WTC11 (cell line): ENCODE results near the gene MINDY1. TPM values are rescaled to one million over a fixed set of nuclear protein-coding genes. Genes with fewer than 3 reads are reported as not detected.

ENCODE experiments used
- CBFB ChIP-seq: sonication (generic); formaldehyde crosslinking; IDR thresholded peaks from 2 replicates; pipeline ENCODE4 v1.8.1; 2022; ENCODE audit warnings: mild to moderate bottlenecking, low read depth, missing genetic modification reagents
- FOXJ3 ChIP-seq: sonication (generic); formaldehyde crosslinking; IDR thresholded peaks from 2 replicates; pipeline ENCODE4 v1.9.0; 2021; ENCODE audit warnings: missing genetic modification reagents, mild to moderate bottlenecking, borderline replicate concordance
- GTF2I ChIP-seq: fragments of 250-450 bp; sonication (Bioruptor Pico); conservative IDR thresholded peaks from 2 replicates; pipeline ENCODE4 v1.4.0; 2021; ENCODE audit warnings: mild to moderate bottlenecking
- HMGA2 ChIP-seq: fragments of 250-450 bp; sonication (Bioruptor Pico); IDR thresholded peaks from 2 replicates; pipeline ENCODE4 v1.4.0; 2021; ENCODE audit warnings: mild to moderate bottlenecking, moderate library complexity
- IRF2 ChIP-seq: sonication (generic); formaldehyde crosslinking; IDR thresholded peaks from 2 replicates; pipeline ENCODE4 v1.8.0; 2022; ENCODE audit warnings: low read depth, missing genetic modification reagents, borderline replicate concordance
- JAZF1 ChIP-seq: fragments of 250-450 bp; sonication (Bioruptor Pico); IDR thresholded peaks from 2 replicates; pipeline ENCODE4 v1.9.0; 2021; ENCODE audit warnings: moderate library complexity, mild to moderate bottlenecking, inconsistent platforms
- JUN ChIP-seq: sonication (generic); formaldehyde crosslinking; IDR thresholded peaks from 2 replicates; pipeline ENCODE4 v1.8.0; 2023; ENCODE audit warnings: mild to moderate bottlenecking, missing genetic modification reagents
- MXD4 ChIP-seq: fragments of 250-450 bp; sonication (Bioruptor Pico); IDR thresholded peaks from 2 replicates; pipeline ENCODE4 v1.8.0; 2021; ENCODE audit warnings: mild to moderate bottlenecking, moderate library complexity, borderline replicate concordance
- NFYB ChIP-seq: sonication (generic); formaldehyde crosslinking; conservative IDR thresholded peaks from 2 replicates; pipeline ENCODE4 v1.8.0; 2022; ENCODE audit warnings: low read depth, missing genetic modification reagents
- NR1H2 ChIP-seq: sonication (generic); formaldehyde crosslinking; IDR thresholded peaks from 2 replicates; pipeline ENCODE4 v1.9.0; 2021; ENCODE audit warnings: mild to moderate bottlenecking, moderate library complexity, missing genetic modification reagents
- NR2C2 ChIP-seq: sonication (generic); formaldehyde crosslinking; IDR thresholded peaks from 2 replicates; pipeline ENCODE4 v1.8.0; 2022; ENCODE audit warnings: mild to moderate bottlenecking, missing genetic modification reagents
- NR3C1 ChIP-seq: sonication (generic); formaldehyde crosslinking; conservative IDR thresholded peaks from 2 replicates; pipeline ENCODE4 v1.8.1; 2023; ENCODE audit warnings: low read depth, mild to moderate bottlenecking, missing genetic modification reagents
- PRRX2 ChIP-seq: fragments of 250-450 bp; sonication (Bioruptor Pico); IDR thresholded peaks from 2 replicates; pipeline ENCODE4 v1.8.0; 2021; ENCODE audit warnings: mild to moderate bottlenecking
- RORB ChIP-seq: fragments of 250-450 bp; sonication (Bioruptor Pico); IDR thresholded peaks from 2 replicates; pipeline ENCODE4 v1.9.0; 2021; ENCODE audit warnings: mild to moderate bottlenecking
- SOX15 ChIP-seq: fragments of 250-450 bp; sonication (Bioruptor Pico); IDR thresholded peaks from 2 replicates; pipeline ENCODE4 v1.9.0; 2021; ENCODE audit warnings: mild to moderate bottlenecking
- TCF7 ChIP-seq: sonication (generic); formaldehyde crosslinking; IDR thresholded peaks from 2 replicates; pipeline ENCODE4 v1.8.0; 2022; ENCODE audit warnings: mild to moderate bottlenecking, low read depth, missing genetic modification reagents, moderate library complexity
- TEAD4 ChIP-seq: sonication (generic); formaldehyde crosslinking; IDR thresholded peaks from 2 replicates; pipeline ENCODE4 v1.8.0; 2022; ENCODE audit warnings: mild to moderate bottlenecking, missing genetic modification reagents
- ZNF138 ChIP-seq: sonication (generic); formaldehyde crosslinking; conservative IDR thresholded peaks from 2 replicates; pipeline ENCODE4 v1.8.1; 2022; ENCODE audit warnings: mild to moderate bottlenecking, moderate library complexity, missing genetic modification reagents
- ZNF219 ChIP-seq: sonication (generic); formaldehyde crosslinking; IDR thresholded peaks from 2 replicates; pipeline ENCODE4 v1.8.0; 2023; ENCODE audit warnings: missing genetic modification reagents, mild to moderate bottlenecking, borderline replicate concordance
- ZNF317 ChIP-seq: sonication (generic); formaldehyde crosslinking; IDR thresholded peaks from 2 replicates; pipeline ENCODE4 v1.8.1; 2023; ENCODE audit warnings: low read depth, mild to moderate bottlenecking, moderate library complexity, missing genetic modification reagents, borderline replicate concordance
- total RNA-seq: library from RNA; stranded (reverse); gene quantifications from 3 replicates; pipeline ENCODE4 v1.2.3, GENCODE V29; 2021
- TF ChIP-seq, protein P1 (sequence below): fragments of 250-450 bp; sonication (Bioruptor Pico); IDR thresholded peaks from 2 replicates; pipeline ENCODE4 v1.9.0; 2021; ENCODE audit warnings: mild to moderate bottlenecking
- TF ChIP-seq, protein P2 (sequence below): sonication (generic); formaldehyde crosslinking; IDR thresholded peaks from 2 replicates; pipeline ENCODE4 v1.8.0; 2022; ENCODE audit warnings: missing genetic modification reagents
- TF ChIP-seq, protein P3 (sequence below): fragments of 250-450 bp; sonication (Bioruptor Pico); IDR thresholded peaks from 2 replicates; pipeline ENCODE4 v1.9.0; 2021; ENCODE audit warnings: mild to moderate bottlenecking, borderline replicate concordance
- TF ChIP-seq, protein P4 (sequence below): fragments of 250-450 bp; sonication (Bioruptor Pico); IDR thresholded peaks from 2 replicates; pipeline ENCODE4 v1.9.0; 2021; ENCODE audit warnings: mild to moderate bottlenecking
- TF ChIP-seq, protein P5 (sequence below): sonication (generic); formaldehyde crosslinking; IDR thresholded peaks from 2 replicates; pipeline ENCODE4 v1.8.1; 2023; ENCODE audit warnings: mild to moderate bottlenecking, missing genetic modification reagents
- TF ChIP-seq, protein P6 (sequence below): sonication (generic); formaldehyde crosslinking; IDR thresholded peaks from 2 replicates; pipeline ENCODE4 v1.8.1; 2022; ENCODE audit warnings: low read depth, missing genetic modification reagents, borderline replicate concordance

The MINDY1 gene
- total RNA-seq, 1 experiment from 2014 or later, result 10.1 TPM

DNA sequence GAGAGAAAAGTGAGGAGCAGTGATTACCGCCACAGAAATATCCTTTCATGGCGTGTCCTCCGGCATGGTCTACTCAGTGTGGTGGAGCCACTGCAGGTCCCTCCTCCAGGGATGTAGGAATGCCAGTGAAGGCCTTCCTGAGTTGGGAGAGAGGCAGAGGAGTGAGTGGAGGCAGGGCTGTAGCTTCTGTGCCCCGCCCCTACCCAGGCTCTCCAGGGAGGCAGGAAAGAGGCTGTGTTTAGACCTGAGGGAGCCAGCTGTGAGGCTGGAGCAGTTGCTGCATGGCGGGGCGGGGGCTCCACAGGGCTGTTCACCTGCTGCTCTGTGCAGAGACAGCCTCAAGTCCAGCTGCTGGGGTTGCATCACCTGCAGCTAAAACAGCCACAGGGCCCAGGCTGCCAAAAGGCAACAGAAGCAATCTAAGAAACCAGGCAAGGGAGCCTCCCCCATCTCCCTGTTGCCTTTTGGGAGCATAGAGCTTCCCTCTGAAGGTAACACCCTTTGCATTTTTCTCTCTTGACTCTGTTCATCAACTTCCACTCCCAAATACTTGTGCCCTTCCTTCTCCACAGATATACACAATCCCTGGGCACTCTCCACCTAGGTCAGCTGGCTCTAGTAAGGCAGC is 25.4 kb downstream of the MINDY1 start (continued):
- no peak for TF ChIP-seq SOX15 (CRISPR knock-in tag)
- no peak for TF ChIP-seq NR2C2
- TF ChIP-seq TEAD4, result no peak
- no peak for TF ChIP-seq MXD4 (CRISPR knock-in tag)
- TF ChIP-seq ZNF138 (CRISPR knock-in tag), result no peak
- TF ChIP-seq GTF2I (CRISPR knock-in tag), result no peak
- TF ChIP-seq RORB (CRISPR knock-in tag), result no peak
- TF ChIP-seq FOXJ3 (CRISPR knock-in tag), result no peak
- TF ChIP-seq, protein P1, sequence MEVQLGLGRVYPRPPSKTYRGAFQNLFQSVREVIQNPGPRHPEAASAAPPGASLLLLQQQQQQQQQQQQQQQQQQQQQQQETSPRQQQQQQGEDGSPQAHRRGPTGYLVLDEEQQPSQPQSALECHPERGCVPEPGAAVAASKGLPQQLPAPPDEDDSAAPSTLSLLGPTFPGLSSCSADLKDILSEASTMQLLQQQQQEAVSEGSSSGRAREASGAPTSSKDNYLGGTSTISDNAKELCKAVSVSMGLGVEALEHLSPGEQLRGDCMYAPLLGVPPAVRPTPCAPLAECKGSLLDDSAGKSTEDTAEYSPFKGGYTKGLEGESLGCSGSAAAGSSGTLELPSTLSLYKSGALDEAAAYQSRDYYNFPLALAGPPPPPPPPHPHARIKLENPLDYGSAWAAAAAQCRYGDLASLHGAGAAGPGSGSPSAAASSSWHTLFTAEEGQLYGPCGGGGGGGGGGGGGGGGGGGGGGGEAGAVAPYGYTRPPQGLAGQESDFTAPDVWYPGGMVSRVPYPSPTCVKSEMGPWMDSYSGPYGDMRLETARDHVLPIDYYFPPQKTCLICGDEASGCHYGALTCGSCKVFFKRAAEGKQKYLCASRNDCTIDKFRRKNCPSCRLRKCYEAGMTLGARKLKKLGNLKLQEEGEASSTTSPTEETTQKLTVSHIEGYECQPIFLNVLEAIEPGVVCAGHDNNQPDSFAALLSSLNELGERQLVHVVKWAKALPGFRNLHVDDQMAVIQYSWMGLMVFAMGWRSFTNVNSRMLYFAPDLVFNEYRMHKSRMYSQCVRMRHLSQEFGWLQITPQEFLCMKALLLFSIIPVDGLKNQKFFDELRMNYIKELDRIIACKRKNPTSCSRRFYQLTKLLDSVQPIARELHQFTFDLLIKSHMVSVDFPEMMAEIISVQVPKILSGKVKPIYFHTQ, result no peak
- TF ChIP-seq NR3C1, result no peak
- TF ChIP-seq NFYB (CRISPR knock-in tag), result no peak
- TF ChIP-seq NR1H2, result no peak
- no peak for TF ChIP-seq ZNF219 (CRISPR knock-in tag)
- no peak for TF ChIP-seq HMGA2 (CRISPR knock-in tag)
- TF ChIP-seq CBFB, result no peak
- TF ChIP-seq PRRX2 (CRISPR knock-in tag), result no peak
- no peak for TF ChIP-seq JAZF1
- TF ChIP-seq, protein P2, sequence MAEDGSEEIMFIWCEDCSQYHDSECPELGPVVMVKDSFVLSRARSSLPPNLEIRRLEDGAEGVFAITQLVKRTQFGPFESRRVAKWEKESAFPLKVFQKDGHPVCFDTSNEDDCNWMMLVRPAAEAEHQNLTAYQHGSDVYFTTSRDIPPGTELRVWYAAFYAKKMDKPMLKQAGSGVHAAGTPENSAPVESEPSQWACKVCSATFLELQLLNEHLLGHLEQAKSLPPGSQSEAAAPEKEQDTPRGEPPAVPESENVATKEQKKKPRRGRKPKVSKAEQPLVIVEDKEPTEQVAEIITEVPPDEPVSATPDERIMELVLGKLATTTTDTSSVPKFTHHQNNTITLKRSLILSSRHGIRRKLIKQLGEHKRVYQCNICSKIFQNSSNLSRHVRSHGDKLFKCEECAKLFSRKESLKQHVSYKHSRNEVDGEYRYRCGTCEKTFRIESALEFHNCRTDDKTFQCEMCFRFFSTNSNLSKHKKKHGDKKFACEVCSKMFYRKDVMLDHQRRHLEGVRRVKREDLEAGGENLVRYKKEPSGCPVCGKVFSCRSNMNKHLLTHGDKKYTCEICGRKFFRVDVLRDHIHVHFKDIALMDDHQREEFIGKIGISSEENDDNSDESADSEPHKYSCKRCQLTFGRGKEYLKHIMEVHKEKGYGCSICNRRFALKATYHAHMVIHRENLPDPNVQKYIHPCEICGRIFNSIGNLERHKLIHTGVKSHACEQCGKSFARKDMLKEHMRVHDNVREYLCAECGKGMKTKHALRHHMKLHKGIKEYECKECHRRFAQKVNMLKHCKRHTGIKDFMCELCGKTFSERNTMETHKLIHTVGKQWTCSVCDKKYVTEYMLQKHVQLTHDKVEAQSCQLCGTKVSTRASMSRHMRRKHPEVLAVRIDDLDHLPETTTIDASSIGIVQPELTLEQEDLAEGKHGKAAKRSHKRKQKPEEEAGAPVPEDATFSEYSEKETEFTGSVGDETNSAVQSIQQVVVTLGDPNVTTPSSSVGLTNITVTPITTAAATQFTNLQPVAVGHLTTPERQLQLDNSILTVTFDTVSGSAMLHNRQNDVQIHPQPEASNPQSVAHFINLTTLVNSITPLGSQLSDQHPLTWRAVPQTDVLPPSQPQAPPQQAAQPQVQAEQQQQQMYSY, result no peak
- TF ChIP-seq JUN, result no peak
- no peak for TF ChIP-seq TCF7 (CRISPR knock-in tag)
- TF ChIP-seq IRF2 (CRISPR knock-in tag), result no peak
- TF ChIP-seq, protein P3, sequence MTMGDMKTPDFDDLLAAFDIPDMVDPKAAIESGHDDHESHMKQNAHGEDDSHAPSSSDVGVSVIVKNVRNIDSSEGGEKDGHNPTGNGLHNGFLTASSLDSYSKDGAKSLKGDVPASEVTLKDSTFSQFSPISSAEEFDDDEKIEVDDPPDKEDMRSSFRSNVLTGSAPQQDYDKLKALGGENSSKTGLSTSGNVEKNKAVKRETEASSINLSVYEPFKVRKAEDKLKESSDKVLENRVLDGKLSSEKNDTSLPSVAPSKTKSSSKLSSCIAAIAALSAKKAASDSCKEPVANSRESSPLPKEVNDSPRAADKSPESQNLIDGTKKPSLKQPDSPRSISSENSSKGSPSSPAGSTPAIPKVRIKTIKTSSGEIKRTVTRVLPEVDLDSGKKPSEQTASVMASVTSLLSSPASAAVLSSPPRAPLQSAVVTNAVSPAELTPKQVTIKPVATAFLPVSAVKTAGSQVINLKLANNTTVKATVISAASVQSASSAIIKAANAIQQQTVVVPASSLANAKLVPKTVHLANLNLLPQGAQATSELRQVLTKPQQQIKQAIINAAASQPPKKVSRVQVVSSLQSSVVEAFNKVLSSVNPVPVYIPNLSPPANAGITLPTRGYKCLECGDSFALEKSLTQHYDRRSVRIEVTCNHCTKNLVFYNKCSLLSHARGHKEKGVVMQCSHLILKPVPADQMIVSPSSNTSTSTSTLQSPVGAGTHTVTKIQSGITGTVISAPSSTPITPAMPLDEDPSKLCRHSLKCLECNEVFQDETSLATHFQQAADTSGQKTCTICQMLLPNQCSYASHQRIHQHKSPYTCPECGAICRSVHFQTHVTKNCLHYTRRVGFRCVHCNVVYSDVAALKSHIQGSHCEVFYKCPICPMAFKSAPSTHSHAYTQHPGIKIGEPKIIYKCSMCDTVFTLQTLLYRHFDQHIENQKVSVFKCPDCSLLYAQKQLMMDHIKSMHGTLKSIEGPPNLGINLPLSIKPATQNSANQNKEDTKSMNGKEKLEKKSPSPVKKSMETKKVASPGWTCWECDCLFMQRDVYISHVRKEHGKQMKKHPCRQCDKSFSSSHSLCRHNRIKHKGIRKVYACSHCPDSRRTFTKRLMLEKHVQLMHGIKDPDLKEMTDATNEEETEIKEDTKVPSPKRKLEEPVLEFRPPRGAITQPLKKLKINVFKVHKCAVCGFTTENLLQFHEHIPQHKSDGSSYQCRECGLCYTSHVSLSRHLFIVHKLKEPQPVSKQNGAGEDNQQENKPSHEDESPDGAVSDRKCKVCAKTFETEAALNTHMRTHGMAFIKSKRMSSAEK (CRISPR knock-in tag), result no peak
- TF ChIP-seq, protein P4, sequence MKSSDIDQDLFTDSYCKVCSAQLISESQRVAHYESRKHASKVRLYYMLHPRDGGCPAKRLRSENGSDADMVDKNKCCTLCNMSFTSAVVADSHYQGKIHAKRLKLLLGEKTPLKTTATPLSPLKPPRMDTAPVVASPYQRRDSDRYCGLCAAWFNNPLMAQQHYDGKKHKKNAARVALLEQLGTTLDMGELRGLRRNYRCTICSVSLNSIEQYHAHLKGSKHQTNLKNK (CRISPR knock-in tag), result no peak
- TF ChIP-seq, protein P5, sequence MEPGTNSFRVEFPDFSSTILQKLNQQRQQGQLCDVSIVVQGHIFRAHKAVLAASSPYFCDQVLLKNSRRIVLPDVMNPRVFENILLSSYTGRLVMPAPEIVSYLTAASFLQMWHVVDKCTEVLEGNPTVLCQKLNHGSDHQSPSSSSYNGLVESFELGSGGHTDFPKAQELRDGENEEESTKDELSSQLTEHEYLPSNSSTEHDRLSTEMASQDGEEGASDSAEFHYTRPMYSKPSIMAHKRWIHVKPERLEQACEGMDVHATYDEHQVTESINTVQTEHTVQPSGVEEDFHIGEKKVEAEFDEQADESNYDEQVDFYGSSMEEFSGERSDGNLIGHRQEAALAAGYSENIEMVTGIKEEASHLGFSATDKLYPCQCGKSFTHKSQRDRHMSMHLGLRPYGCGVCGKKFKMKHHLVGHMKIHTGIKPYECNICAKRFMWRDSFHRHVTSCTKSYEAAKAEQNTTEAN (CRISPR knock-in tag), result no peak
- no peak for TF ChIP-seq ZNF317 (CRISPR knock-in tag)
- TF ChIP-seq, protein P6, sequence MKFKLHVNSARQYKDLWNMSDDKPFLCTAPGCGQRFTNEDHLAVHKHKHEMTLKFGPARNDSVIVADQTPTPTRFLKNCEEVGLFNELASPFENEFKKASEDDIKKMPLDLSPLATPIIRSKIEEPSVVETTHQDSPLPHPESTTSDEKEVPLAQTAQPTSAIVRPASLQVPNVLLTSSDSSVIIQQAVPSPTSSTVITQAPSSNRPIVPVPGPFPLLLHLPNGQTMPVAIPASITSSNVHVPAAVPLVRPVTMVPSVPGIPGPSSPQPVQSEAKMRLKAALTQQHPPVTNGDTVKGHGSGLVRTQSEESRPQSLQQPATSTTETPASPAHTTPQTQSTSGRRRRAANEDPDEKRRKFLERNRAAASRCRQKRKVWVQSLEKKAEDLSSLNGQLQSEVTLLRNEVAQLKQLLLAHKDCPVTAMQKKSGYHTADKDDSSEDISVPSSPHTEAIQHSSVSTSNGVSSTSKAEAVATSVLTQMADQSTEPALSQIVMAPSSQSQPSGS (CRISPR knock-in tag), result no peak
